ENCODE results near the gene SPDEF.

DNA sequence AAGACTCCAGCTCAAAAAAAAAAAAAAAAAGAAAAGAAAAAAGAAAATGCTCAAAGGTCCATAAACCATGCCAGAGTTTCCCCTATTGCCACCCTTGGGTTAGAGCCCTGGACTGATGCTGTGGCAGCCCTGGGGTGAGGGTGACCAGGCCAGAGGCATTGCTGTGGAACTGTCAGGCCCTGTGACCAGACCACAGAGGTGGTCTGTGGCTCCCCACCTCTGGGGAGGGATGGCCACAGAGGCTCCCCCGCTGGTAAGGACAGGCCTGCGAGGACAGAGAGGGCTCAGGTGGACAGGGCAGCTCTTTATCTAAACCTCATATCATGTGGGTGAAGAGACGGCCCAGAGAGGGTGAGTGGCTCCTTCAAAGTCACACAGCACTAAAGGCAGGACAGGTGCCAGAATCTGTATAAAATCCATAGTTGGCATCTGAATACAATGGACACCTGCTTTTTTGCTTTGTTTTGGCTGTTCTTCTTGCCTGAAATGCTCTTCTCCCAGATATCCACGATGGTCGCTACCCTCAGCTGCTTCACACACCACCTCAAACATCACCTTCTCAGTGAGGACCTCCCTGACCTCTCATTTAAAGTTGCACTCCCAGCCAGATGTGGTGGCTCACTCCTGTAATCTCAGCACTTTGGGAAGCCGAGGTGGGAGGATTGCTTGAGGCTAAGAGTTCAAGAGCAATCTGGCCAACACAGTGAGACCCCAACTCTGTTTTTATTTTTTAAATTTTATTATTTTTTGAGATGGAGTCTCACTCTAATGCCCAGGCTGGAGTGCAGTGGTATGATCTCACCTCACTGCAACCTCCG is 22.5 kb upstream of the SPDEF start:
- TF ChIP-seq, protein P1, sequence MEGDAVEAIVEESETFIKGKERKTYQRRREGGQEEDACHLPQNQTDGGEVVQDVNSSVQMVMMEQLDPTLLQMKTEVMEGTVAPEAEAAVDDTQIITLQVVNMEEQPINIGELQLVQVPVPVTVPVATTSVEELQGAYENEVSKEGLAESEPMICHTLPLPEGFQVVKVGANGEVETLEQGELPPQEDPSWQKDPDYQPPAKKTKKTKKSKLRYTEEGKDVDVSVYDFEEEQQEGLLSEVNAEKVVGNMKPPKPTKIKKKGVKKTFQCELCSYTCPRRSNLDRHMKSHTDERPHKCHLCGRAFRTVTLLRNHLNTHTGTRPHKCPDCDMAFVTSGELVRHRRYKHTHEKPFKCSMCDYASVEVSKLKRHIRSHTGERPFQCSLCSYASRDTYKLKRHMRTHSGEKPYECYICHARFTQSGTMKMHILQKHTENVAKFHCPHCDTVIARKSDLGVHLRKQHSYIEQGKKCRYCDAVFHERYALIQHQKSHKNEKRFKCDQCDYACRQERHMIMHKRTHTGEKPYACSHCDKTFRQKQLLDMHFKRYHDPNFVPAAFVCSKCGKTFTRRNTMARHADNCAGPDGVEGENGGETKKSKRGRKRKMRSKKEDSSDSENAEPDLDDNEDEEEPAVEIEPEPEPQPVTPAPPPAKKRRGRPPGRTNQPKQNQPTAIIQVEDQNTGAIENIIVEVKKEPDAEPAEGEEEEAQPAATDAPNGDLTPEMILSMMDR (IDR thresholded peaks at IDR 0.05), result no peak
- no peak for TF ChIP-seq POLR2A (IDR thresholded peaks at IDR 0.05)

Data from body of pancreas (tissue), 4 donors.